ENCODE data around the gene ANKLE1.

Gene ANKLE1

GRCh38 chr19:17248011-17248776 is 33.5 kb upstream of the ANKLE1 start:
- POLR2A ChIA-PET, result no interaction called here
- TF ChIP-seq, protein P1, sequence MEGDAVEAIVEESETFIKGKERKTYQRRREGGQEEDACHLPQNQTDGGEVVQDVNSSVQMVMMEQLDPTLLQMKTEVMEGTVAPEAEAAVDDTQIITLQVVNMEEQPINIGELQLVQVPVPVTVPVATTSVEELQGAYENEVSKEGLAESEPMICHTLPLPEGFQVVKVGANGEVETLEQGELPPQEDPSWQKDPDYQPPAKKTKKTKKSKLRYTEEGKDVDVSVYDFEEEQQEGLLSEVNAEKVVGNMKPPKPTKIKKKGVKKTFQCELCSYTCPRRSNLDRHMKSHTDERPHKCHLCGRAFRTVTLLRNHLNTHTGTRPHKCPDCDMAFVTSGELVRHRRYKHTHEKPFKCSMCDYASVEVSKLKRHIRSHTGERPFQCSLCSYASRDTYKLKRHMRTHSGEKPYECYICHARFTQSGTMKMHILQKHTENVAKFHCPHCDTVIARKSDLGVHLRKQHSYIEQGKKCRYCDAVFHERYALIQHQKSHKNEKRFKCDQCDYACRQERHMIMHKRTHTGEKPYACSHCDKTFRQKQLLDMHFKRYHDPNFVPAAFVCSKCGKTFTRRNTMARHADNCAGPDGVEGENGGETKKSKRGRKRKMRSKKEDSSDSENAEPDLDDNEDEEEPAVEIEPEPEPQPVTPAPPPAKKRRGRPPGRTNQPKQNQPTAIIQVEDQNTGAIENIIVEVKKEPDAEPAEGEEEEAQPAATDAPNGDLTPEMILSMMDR (IDR thresholded peaks at IDR 0.05; ENCODE audit: insufficient read depth, low read length, missing control alignments), result no peak
- H3K4me3 ChIP-seq (ENCODE audit: low read depth, low read length), result no peak overlapping the region
- CTCF ChIA-PET, result interaction anchor here (0.7 to 4.1 kb wide), 6 partner anchors 10 to 34 kb away, joined by 3 to 33 read pairs (median 4); partner anchors contain the start of genes ANKLE1 and USHBP1
- DNase-seq (ENCODE audit: low read depth, low spot score), result no peak

GRCh38 chr19:17249887-17250548 is 31.7 kb upstream of the ANKLE1 start:
- ChIA-PET POLR2A (interaction anchor here (0.6 kb wide), 1 partner anchor 31 kb away, joined by 3 read pairs; no protein-coding TSS in a partner anchor), CTCF (interaction anchor here (1.0 to 4.1 kb wide), 3 partner anchors 8 to 15 kb away, joined by 3 to 33 read pairs (median 5); no protein-coding TSS in a partner anchor)
- no peak for DNase-seq (ENCODE audit: low read depth, low spot score)
- TF ChIP-seq, protein P1 (IDR thresholded peaks at IDR 0.05; ENCODE audit: insufficient read depth, low read length, missing control alignments), result no peak
- H3K4me3 ChIP-seq (ENCODE audit: low read depth, low read length), result no peak overlapping the region

DNA sequence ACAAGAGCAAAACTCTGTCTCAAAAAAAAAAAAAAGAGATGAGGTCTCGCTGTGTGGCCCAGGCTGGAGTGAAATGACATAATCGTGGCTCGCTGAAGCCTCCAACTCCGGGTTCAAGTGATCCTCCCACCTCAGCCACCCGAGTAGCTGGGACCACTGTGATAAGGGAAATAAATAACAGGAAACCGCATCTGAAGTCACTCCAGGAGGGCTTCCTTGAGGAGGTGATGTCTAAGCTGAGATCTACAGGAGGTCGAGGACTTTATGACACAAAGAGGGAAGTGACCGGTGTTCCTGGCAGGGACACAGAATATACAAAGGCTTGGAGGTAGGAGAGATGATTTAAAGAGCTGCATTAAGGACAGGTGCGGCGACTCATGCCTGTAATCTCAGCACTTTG is 27.1 kb upstream of the ANKLE1 start:
- no peak overlapping the region for H3K4me3 ChIP-seq (ENCODE audit: low read depth, low read length)
- DNase-seq (ENCODE audit: low read depth, low spot score), result no peak
- POLR2A ChIA-PET, result interaction anchor here (1.0 kb wide), 1 partner anchor 10 kb away, joined by 3 read pairs; no protein-coding TSS in a partner anchor
- CTCF ChIA-PET, result interaction anchor here (0.9 to 1.2 kb wide), 2 partner anchors 9 to 11 kb away, joined by 4 to 8 read pairs; partner anchors contain the start of gene USHBP1
- TF ChIP-seq, protein P1 (IDR thresholded peaks at IDR 0.05; ENCODE audit: insufficient read depth, low read length, missing control alignments), result no peak

DNA sequence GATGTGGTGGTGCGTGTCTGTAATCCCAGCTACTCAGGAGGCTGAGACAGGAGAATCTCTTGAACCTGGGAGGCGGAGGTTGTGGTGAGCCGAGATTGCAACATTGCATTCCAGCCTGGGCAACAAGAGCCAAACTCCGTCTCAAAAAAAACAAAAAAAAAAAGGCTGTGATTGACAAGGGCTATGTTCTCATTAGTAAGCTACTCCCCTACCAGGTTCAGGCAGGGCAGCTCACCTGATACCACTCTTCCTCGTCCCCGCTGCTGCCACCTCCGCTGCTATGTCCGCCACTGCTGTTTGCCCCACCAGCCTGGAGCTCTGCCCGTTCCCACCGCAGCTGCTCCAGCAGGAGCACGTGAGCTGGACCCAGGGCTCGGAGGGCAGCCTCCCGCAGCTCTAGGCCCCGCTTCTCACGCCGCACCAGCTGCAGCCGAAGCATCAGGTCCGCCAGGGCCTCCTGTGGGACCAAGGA is 26.5 kb upstream of the ANKLE1 start:
- ChIA-PET CTCF (interaction anchor here (0.6 to 1.2 kb wide), 5 partner anchors 9 to 604 kb away, joined by 3 to 8 read pairs (median 3); partner anchors contain the start of gene USHBP1), POLR2A (interaction anchor here (1.0 kb wide), 1 partner anchor 10 kb away, joined by 3 read pairs; no protein-coding TSS in a partner anchor)
- no peak for DNase-seq (ENCODE audit: low read depth, low spot score)
- no peak overlapping the region for H3K4me3 ChIP-seq (ENCODE audit: low read depth, low read length)
- TF ChIP-seq, protein P1 (IDR thresholded peaks at IDR 0.05; ENCODE audit: insufficient read depth, low read length, missing control alignments), result no peak

DNA sequence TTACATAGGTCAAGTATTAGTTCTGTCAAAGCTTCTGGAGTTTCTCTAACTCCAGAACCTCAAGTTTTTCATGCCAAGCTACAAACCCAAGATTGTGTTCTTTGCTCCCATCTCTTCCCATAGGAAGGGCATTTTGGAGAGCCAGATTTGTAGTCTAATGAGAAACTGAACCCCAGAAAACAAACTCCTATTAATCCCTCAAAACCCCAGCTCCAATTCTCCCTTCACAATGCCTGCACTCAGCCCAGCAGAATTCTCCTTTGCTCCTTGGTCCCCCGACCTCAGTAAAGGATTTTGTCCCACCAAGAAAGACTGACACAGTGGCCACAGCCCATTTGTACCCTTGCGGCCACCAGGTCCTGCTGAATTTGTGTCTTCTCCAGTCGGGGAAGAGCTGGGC is 25.6 kb upstream of the ANKLE1 start:
- ChIA-PET POLR2A (no interaction called here), CTCF (interaction anchor here (1.1 kb wide), 1 partner anchor 26 kb away, joined by 3 read pairs; no protein-coding TSS in a partner anchor)
- H3K4me3 ChIP-seq (ENCODE audit: low read depth, low read length), result no peak overlapping the region
- no peak for DNase-seq (ENCODE audit: low read depth, low spot score)
- TF ChIP-seq, protein P1 (IDR thresholded peaks at IDR 0.05; ENCODE audit: insufficient read depth, low read length, missing control alignments), result no peak

Measured in AG04449 (cell line).